Esophagus mucosa (tissue), 1 donor: ENCODE results near the gene CTBP1. TPM values are rescaled to one million over a fixed set of nuclear protein-coding genes. Genes with fewer than 3 reads are reported as not detected.
A peak's percentile ranks its signal among the peaks of the same experiment; 100 is the strongest.

ENCODE experiments used
- ATAC-seq: fragments of 200-7000 bp; cut with Tn5 transposase; one replicate; pipeline ENCODE4 v1.9.1; 2020
- total RNA-seq: library from RNA; stranded (reverse); gene quantifications from one replicate; pipeline ENCODE4 v1.2.4, GENCODE V29; 2023
- donor health status: DM: yes; HTN: yes; CAD: no.

The CTBP1 gene
- total RNA-seq, 1 donor from 2014 or later = 89.4 TPM

DNA sequence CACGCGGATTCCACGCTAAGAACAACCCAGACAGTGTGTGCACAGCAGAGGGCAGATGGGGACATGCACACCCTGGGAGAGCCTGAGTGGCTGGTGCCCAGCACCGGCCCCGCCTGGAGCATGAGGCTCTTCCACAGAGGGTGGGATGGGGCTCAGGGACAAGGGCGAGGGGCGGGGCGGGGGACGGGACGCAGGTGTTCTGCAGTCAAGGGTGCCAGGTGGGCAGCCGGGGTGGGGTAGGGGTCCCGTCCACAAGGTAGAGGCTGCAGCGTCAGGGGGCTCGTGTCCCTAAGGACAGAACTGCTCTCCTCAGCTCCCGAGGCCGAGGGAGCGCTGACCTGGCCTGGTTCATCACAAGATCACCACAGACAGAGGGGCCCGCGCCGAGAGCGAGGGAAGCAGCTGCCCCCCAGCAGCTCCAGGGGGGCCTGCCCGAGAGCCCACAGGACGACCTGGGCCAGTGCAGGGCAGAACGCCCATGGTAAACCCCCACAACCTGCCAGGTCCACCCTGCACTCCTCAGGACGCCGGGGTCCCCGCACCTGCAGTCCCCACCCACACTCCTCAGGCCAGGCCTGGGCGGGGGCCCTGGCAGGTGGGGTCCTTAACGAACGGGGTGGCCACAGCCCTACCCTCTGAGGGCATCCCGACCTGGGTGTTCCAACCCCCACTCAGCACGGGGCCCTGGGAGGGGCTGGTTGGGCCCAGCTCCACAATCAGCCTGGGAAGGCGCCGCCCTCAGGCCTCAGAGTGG, 26.7 kb downstream of the CTBP1 start:
- ATAC-seq = peak; percentile 31

DNA sequence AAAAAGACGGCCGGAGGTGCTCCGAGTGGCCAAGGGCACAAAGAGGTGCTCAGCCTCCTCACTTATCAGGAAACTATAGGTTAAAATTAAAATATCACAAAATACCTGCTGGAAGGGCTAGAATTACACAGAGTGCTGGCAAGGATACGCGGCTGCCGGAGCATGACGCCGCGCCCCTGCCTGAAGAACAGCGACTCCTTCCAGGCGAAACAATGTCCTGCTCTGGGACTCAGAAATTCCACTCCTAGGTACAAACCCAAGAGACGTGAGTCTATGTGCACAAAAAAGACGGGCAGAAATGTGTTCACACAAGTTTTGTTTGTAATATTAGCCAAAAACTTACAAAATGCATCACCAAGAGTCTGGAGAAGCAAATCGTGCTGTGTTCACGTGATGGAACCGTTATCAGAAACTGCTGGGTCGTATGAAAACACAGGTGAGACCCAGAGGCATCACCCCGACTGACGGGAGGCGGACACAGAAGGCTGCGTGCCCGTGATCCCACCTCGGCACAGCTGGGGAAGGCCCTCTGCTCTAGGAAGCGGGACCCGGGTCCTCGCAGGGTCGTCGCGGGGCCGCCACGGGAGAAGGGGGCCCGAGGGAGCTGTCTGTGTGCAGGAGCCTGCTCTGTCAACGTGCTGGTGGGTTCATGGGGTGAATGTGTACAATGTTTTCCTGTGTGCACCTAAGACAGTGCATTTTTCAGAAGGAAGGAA, 27.6 kb downstream of the CTBP1 start:
- ATAC-seq = no peak

DNA sequence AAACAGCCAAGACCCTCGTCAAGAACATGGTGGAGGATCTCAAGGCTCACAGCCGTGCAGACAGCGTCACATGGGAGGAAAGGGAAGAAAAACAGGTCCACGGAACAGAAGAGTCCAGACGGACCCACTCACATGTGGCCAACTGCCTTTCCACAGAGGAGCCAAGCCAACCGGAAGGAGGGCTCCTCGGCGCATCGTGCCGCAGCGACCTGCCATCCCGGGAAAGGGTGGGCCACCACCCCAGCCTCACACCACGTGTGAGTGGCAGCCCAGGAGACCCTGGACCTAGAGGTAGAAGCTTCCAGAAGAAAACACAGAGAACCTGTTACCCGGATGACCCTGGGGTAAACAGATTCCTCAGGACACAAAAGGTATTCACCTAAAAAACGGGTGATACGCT, 28.4 kb downstream of the CTBP1 start:
- ATAC-seq = no peak

DNA sequence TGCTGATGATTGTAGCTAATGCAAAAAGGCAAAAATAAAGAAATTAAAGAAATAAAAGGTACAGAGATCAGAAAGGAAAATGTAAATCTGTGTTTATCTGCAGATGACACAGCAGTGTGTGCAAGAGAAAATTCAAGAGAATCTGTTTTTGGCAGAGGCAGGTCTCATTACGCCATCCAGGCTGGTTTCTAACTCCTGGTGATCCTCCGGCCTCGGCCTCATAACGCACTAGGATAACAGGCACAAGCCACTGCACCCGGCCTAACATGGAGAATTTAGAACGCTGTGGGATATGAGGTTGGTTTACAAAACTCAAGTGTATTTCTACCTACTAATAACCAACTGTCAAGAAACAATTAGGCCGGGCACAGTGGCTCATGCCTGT, 29.4 kb downstream of the CTBP1 start:
- no peak for ATAC-seq

DNA sequence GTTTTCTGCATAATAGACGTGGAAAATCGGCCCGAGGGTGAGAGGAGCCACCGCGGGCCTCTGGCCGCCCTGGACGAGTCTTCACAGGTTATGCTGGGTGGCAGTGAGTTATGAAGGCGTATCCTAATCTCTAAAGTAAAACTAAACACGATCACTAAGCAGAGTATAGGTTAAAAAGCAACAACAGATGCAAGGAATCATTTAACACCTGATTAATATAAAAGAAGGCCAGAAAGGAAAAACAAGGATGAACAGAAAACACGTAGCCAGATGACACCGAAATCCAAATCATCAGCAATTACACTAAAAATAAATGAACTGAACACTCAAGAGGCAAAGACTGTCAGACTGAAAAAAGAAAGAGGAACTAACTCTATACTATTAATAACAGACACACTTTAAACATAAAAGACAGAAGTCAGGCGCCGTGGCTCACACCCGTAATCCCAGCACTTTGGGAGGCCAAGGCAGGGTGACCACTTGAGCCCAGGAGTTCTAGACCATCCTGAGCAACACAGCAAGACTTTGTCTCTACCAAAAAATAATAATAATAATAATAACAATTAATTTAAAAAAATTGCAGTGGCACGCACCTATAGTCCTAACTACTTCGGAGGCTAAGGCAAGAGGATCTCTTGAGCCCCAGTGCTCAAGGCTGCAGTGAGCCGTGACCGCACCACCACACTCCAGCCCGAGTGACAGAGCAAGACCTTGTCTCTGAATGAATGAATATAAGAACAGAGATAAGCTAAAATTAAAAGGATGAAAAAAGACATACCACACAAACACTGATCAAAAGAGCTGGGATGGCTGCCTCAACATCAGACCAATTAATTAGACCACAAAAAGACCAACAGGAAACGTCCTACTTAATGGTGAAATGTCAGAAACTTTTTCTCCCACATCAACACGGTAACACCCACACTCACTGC, 30.0 kb downstream of the CTBP1 start:
- peak; percentile 42 for ATAC-seq

DNA sequence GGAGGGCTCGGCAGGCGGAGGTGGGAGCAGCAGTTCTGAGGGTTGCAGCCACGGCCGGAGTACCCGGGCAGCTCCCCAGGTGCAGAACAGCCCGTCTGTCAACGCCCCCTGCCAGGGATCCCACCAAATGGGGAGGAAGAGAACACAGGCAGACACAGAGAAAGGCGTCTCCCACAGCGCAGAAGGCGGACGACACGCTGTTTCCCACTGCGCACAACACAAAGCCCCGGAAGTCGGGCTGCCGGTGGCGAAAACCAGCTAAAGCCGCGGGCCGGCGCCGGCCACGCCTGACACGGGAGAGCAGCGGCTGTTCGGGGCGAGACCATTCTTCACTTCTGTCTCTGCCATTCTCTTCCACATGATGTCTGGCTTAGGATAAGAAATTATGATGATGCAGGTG, 31.6 kb downstream of the CTBP1 start:
- ATAC-seq = no peak

DNA sequence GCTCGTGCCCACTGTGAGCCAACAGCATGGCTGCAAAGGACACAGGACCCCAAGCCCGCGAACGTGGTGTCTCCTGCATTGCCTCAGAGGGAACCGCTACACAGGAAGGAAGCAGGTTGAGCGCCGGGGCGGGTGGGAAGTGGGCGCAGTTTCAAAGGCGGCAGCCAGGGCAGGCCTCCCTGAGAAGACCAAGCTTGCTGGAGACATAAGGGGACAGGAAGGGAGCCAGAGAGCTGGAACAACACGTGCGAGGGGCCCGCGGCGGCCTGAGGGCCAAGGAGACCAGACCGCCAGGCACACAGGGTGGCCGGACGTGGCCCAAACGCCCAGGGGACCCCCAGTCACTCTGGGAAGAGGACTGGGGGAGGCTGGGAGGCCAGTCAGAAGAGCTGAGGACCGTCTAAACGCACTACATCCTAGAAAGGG, 32.0 kb downstream of the CTBP1 start:
- ATAC-seq = no peak

DNA sequence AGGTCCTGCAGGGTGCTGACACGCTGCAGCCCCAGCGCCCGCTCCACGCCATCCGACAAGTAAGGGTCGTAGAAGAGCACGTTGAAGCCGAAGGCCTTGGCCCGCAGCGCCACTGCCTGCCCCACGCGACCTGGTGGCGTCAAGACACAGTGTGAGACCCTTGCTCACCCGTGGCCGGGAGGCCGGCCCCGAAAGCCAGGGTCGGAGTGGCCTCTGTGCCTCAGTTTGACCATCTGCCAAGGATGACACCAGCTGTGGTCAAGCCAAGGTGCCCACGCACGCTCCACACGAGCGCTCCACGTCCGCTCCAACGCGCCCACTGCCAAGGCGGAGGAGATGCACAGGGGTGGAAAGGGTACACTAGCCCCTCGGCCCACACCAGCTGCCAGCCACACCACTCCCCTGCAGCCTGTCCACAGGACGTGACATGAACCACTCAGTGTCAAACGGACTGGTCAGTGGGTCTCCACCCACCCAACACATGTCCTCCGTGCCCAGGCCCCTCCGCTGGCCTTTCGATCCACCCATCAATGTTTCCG, 32.8 kb downstream of the CTBP1 start:
- ATAC-seq = no peak

DNA sequence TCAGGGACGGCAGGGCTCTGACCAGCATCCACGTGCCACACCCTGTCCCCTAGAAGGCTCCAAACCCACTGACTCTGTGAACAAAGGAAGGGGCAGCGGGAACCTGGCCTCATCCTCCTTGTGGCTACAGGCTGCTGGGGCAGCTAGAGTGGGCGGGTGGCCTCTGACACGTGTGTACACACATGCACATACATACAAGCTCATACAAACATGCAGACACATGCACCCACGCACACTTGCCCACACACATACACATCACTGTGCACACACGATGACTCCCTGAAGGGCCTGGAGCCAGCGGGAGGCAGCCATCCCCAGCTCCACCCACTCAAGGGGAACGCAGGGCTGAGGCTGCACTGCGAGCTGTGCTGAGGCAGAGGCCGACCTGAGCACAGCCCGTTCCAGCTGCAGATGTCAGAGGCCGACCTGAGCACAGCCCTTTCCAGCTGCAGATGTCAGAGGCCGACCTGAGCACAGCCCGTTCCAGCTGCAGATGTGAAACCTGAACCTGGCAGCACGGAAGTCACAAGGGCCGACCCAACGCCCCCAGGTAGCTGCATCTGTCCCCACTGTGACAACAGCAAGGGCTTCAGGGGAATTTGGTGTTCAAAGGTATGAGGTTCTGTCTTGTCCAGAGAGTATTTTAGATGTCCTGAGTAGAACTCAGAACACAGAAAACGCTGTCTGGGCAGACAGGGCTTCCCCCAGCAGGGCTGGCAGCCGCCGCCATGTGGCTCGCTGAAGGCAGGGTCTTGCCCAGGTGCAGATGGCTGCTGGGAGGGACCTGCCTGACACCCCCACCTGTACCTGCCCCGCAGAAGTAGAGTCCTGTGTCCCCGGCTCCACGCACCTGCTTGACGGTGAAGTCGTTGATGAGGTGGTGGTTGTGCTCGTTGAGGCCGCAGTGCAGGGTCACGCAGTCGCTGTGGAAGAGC, 33.5 kb downstream of the CTBP1 start:
- ATAC-seq = peak; percentile 83

DNA sequence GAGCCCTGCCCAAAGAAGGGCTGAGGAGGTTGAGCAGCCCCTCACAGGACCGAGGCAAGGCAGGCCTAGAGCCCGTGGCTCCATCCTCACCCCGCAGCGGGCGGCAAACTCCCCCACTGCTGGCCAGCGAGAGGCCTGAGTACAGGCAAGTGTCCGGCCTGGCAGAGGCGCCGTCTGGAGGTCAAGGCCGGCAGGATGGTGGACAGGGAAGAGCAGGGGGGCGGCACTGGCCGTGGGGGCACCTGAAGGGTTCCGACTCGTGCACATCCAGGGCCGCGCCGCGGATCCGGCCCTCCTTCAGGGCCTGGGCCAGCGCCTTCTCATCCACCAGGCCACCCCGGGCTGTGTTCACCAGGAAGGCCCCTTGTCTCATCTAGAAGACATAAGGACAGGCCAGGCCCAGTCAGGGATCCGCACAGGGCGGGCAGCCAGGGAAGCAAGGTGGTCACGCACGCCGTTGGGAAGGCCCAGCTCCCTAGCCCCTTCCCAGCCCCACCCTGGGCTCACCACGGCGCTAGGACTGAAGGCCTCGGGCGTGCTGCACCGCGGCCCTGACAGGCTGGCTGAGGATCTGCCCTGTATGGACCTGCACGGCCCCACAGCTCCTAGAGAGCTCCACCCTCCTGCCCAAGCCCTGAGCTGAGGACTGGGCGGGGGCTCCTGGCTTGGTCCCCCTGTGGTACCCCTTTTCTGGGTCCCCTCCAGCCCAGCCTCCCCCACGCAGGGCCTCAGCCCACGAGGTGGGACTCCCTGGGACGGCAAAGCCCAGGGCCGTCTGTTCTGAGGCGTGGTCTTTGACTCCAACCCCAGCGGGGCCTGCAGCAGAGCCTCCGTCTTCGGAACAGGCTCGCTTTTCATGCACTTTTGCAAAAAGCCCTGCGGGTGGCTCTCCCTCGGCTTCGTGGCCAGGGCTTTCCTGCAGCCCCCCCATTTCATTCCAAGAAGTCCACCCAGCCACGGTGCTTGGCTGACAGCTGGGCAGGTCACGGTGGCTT, 34.5 kb downstream of the CTBP1 start:
- peak; percentile 48 for ATAC-seq

DNA sequence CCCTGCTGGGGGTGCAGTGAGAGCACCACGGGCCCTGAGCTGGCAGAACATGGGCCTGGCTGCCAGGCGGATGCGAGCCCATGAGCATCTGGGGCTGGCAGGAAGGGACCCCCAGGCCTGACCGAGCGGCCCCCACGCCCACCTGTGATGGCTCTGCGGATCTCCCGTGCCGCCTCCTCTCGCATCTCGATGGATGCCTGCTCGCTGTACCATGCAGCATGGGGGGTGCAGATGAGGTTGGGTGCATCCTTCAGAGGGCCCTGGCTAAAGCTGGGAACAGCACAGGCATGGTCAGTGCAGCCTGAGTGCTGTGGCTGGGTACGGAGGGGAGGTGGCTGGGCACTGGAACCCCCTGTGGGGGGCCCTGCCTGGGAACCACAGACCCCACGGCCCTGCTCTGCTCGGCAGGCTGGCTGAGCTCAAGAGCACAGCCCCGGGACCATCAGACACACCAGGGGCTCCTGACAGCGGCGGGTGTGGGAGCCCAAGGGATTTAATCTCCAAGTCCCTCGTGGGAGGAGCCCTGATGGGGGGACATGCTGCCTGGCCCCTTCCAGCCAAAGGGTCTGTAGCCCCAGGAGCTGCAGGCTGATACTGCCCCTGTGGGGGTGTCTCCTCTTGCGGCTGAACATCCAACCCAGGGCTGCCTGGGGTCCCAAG, 35.5 kb downstream of the CTBP1 start:
- no peak for ATAC-seq

DNA sequence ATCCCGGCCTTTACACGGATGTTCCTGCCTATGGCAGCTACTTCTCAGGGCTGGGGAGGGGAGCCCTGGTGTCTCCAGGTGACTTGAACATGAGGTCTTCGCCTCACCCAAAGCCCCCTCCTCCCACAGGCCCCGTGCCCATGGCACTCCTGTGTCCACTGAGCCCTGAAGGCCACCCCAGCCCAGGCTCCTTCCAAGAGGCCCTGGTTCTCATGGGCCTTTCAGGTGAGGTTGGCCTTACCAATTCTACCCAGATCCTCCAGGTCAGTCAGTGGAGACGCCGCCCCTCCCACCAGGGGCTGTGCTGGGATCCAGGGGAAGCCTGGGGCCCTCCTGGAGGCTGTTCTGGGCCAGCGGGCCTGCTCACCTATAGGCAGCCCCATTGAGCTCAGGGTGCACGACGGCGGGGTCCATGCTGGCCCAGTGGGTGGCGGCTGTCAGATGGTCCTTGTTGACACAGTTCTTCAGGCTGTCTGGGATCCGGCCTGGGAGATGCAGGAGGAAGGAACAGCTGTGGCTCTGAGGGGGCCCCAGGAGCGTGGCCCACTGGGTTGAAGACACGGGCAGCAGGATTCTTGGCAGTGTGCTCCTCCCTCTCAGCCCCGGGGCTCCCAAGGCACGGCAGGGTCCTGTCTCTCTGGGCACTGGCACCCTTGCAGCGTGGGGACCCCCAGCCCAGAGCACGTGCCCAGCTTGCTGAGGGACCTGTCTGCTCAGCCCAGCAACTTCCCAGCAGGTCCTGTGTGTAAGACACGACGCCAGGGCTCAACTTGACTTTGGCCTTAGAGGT, 36.2 kb downstream of the CTBP1 start:
- no peak for ATAC-seq

DNA sequence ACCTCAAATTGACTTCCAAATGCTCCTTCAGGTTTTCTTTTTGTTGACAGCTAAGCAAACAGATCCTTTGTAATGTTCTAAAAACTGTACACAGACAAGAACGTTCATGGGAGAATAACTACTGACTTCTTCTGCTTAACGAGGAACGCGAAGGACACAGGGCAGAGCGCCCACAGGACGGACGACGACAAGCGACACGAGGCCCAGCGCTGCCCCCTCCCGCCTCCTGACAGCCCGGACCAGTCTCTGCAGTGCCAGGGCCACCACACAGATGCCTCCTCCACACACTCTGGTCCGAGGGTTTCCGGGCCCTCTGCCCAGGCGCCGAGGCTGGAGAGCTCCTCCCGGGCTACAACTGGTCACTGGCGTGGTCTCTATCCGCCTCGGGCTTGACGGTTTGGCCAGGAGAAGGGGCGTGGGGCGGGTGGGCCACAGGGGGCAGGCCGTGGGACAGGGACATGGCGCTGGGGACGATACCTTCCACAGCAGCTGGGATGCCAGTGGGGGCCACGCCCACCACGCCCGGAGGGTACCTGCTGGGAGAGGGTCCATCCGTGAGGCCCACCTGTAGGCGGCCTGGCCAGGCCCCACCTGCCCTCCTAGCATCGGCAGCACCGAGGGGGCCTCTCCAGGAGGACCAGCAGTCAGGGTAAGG, 36.9 kb downstream of the CTBP1 start:
- no peak for ATAC-seq

DNA sequence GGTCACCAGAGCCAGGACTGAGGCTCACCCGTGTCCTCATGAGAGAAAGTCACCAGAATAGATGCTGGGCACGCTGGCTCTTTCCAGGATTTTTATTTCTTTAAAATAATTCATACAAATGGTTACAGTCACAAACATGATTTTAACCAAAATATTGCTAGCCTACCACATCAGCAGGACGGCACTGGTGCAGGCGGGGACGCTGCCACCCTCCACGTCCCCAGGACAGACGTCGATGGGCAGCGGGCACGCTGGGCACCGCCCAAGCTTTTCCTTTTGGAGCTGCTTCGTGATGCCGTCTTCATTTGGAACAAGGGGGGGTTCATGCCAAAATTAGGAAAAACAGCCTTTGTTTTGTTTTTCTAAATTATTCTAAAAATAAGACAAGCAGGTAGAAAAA, 37.6 kb downstream of the CTBP1 start:
- ATAC-seq = no peak

DNA sequence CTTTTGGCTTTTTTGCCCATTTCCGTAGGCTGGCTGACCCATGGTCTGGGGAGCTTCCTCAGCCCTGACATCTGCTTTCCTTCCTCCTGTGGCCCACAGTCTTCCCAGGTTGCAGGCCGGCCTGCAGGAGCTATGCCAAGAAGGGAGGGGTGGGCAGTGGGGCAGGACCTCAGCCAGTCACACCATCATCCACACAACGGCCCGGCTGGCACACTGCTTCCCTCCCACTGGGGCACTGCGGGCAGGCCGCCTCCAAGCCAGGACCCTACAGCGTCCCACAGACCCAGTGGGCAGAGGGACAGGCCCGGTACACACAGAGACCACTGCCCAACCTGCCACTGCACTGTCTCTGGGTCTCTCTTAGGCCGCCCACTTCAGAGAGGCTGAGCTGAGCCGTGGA, 38.0 kb downstream of the CTBP1 start:
- ATAC-seq = no peak

DNA sequence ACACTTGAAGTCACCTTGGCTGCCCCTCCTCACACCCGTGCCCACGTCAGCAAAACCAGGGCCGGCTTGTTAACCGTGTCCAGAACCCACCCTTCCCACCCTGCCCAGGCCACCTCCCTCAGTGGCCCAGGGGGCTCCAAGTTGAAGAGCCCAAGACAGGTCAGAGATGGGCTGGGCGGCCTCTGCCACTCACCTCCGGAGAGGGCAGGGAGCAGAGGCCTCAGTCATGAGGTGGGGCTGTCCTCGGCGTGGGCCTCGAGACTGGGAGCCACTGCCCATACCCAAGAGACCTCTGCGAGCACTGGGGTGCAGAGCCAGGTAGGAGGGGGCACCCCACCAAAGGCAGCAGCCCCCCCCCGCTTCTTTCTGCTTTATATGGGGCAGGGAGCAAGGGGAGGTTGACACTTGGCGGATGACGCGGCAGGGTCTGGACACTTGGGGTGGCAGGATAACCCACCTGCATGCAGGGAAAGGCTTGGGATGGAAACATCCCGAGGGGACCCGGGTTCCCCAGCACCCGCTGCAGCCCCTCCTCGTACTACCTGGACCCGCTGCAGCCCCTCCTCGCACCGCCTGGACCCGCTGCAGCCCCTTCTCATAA, 38.6 kb downstream of the CTBP1 start:
- no peak for ATAC-seq

DNA sequence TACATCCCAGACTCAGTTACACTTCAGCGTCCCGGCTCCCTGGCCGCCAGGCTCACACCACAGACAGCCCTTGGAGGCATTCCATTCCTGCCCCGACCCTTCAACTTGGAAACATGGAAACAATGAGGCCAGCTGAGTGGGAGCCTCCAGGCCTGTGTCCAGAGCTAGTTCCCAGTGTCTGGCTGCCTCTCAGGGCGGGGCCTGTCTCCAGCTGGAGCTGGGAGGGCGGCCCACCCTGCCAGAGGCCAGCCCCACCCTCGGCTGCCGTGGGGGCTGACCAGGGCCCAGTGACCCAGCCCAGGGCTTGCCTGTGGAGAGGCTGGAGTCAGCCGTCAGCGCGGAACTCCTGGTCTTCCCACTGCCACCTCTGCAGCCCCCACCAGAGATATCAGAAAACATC, 39.1 kb downstream of the CTBP1 start:
- ATAC-seq = no peak
